ENCODE data around the gene CAPZB.

CAPZB gene

DNA sequence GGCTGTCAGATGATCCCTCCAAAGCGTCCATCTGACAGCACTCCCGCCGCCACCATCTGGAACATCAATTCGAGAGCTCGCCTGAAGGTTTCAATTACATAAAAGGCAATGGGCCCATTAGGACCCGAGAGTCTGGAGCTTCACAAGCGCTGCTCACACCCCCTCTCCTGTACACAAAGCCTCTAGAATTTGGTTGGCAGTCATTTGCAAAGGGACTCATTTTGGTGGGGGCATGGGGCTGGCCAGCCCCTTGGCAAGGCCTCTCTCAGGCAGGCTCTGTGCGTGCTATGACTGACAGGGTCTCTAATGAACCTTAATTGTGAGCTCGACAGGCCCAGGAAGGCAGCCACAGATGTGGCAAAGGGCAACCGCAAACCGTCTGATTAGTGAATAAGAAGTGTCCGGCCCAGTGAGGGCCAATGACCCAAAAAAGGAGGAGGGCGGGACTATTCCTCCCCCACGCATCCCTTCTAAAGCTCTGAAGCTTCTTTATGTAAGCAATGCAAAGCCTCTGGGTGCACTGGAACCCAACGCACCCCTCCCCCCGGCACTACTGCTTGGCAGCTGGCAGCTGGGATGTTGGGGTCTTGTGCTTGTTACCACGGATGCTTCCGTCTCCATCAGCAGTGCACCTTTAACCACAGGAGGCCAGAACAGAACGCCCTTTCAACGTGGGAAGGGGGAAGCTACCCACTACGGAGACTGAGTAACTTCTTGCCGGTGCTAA is 79.4 kb downstream of the CAPZB start:
- peak; percentile 82 for DNase-seq (ENCODE audit: low spot score)

GRCh38 chr1:19405195-19405760 is 80.1 kb downstream of the CAPZB start:
- no peak for DNase-seq (ENCODE audit: low spot score)

- DNase-seq (ENCODE audit: low spot score) = no peak
These were observed 80.6 kb downstream of the CAPZB start for GRCh38 chr1:19404748-19405147.

DNA sequence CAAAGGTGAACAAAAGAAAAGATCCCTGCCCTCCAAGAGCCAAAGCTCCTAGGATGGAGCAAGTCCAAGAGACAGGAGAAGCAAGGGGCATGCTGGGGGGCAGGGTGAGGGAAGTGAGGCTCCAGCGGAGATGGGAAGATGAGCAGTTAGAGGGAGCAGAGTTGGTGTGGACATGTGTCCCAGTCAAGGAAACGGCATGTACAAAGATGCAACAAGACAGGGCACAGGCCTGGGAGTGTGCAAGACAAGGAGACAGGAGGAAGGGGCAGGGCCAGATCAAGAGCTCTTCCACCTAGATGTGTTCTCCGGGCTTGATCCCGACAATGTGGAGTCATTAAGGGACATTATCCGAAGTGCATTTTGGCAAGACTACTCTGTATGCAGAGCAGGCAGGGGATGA is 82.1 kb downstream of the CAPZB start:
- DNase-seq (ENCODE audit: low spot score) = no peak

DNA sequence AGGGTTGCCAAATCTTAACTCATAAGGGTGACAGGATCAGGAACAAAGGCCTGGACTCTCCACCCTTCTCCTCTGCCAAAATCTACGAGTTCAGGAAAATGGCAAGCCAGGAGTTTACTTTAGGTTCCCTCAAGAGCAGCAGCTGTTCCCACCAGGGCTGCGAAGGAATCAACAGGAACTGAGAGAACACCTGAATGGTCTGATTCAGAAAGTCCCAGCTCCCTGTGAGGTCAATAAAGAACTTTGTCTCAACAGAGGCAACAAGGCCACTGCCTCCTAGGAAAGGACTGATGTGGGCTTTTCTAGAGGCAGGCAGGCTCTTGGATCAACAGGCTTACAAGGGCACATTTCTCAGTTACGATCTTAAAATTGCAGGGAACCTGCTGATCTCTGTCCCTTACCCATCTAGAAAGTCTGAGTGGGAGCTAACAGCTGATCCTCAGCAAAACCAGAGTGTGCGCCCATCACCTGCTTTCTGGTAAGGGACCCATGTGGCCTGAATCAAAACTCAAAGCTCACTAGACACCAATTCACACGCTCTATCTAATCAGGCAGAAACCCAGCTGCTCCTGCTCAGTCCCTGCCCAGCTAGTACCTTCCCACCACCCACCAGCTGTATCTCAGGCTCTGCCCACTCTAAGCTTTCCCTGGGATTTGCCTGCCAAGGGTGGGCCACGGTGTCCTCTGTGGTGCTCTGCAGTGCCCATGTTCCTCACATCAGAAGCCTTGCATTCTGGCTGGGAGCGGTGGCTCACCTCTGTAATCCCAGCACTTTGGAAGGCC is 83.1 kb downstream of the CAPZB start:
- DNase-seq (ENCODE audit: low spot score) = no peak

GRCh38 chr1:19401535-19401889 is 83.8 kb downstream of the CAPZB start:
- no peak for DNase-seq (ENCODE audit: low spot score)

DNA sequence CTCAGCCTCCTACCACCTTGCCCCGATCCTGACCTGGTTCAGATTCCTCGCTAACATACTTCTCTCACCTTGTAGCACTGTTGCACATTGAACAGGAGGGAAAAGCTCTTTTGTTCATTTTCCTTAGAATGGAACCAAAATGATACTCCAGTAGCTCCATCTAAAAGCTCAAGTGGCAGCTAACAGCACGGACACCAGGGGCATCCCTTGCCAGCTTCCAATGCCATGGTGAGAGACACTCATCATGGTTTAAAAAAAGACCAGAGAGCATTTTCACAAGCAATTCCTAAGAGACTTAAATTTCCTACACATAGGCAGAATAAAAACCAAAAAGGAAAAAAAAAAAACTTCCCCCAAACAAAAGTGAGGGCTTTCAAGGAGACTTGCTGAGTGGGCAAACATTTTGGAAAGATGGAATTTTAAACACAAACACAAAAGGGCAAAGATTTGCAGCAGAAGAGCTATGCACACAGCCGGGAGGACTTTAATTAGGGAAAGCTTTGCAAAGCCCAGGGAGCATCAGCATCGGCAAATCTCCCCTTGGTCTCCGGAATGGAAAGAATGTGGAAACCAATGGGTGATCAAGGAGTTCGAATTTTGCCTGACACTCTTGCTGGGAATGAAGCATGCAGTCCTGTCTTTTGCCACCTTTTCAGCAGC is 84.3 kb downstream of the CAPZB start:
- DNase-seq (ENCODE audit: low spot score) = no peak

DNA sequence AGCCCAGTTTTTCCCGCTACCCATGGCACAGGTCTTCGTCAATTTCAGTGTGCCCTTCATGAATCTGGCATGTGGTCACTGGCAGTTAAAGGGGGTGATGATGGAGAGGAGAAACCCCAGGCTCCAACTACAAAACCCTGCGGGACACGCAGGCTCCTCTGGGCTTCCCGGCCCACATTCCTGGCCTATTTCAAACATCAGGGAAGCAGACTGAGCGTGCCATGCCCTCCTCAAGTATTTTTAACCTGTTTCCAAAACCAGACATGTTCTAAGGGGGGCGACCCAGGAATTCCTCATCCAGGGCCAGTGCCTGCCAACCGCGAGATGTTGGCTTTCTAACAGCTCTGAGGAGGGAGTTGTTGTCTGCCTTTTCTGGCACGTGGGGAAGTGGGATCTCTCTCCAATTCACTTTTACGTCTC is 85.1 kb downstream of the CAPZB start:
- no peak for DNase-seq (ENCODE audit: low spot score)

- no peak for DNase-seq (ENCODE audit: low spot score)
These were observed 87.0 kb downstream of the CAPZB start for GRCh38 chr1:19398309-19398760.

DNA sequence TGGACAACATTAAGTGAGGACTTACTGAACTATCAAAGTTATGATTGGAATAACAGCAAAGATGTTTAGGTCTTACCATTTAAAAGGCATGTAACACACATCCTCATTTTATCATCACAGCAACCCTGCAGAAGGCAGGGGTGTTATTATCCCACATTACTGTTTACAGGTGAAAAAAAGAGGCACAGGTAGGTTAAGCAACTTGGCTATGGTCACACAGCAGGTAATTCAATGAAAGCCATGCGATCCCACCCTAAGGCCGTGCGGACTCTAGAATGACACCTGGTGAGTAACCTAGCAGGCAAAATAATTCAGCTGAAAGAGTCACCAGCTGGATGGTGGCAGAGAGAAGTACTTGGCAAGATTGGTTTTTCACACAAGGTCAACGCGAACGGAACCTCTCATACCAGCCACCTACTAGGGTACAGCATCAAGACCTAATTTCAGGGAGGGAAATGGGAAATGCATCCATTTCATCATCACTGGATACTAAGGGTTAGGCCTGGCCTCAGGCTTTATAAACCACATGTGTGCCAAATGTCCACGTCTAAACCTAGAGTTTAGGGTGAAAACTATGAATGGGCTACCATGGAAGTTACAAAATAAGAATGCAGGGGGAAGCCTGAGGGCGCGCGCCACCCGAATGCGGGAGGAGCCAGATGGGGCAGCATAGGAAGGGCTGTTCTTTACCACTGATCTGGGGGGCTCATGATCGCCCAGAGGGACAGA is 88.0 kb downstream of the CAPZB start:
- no peak for DNase-seq (ENCODE audit: low spot score)

DNA sequence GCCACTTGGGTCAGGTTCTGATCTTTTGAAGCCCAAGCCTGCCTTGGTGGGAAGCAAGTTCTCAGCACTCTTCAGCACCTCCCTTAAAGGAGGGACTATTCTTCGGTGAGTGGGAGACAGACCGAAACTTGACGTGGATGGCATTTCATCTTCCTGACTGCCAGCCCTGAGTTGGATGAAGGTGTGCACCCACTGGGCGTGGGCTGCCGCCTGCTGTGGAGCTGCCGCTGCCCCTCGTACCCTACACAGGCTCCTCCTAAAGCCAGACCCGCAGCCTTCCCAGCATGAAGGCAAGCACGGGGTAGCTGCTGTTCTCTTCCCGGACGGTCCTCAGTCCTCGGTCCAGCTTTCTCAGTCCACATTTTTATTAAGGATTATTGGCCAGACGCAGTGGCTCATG is 89.1 kb downstream of the CAPZB start:
- DNase-seq (ENCODE audit: low spot score) = no peak

GRCh38 chr1:19395678-19396192 is 89.6 kb downstream of the CAPZB start:
- no peak for DNase-seq (ENCODE audit: low spot score)

GRCh38 chr1:19393046-19393445 is 92.3 kb downstream of the CAPZB start:
- DNase-seq (ENCODE audit: low spot score) = no peak

- no peak for DNase-seq (ENCODE audit: low spot score)
These were observed 93.1 kb downstream of the CAPZB start for GRCh38 chr1:19392221-19392620.

- no peak for DNase-seq (ENCODE audit: low spot score)
These were observed 93.8 kb downstream of the CAPZB start for GRCh38 chr1:19391596-19391981.

DNA sequence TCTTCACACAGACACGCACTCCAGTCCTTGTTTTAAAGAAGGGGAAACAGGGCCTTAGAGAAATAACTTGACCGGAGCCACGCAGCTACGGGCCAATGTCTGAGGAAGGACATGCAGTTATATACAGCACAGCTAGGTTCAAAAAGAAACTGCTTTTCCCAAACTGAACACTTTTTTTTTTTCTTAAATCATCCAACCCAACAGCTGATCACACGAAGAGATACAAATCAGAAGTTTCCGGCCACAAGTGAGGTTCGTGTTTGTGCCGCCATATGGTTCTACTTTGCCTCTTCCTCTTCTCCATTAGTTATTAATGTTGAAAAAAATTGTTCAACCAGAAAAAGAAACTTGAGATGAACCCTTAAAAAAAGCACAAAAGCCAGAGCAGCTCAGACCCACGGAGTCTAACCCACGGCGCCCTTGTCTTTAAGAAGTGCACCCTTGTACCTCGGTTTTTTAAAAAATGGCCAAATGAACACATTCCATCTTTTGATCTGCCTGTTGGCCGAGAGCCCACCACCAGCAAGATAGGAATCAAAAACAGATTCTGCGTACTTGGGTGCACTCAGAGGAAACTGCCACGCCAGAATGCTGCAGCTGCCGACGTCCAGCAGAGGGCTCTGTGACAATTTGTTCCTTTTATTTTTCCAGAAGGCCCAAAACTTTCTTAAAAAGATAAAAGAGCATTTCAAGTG is 94.3 kb downstream of the CAPZB start:
- DNase-seq (ENCODE audit: low spot score) = peak; percentile 80

- no peak for DNase-seq (ENCODE audit: low spot score)
These were observed 95.0 kb downstream of the CAPZB start for GRCh38 chr1:19390166-19390850.

DNA sequence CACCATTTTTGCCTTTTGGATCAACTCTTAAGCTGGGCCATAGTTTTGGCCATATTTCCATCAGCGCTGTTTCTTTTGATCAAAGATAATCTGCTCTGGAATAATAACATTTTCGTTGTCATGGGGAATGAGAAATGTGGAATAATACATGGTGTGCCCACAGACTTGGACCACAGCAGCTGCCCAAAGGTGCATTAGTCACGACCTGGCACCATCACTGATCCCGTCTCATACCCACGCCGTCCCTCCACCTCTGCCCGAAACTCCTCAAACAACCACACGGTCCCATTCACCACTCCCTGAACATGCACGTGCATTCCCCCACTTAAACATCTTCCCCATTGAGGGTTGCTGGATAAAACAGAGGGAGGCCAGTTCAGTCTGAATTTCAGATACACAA is 96.4 kb downstream of the CAPZB start:
- no peak for DNase-seq (ENCODE audit: low spot score)

- DNase-seq (ENCODE audit: low spot score) = no peak
These were observed 98.3 kb downstream of the CAPZB start for GRCh38 chr1:19387045-19387467.

DNA sequence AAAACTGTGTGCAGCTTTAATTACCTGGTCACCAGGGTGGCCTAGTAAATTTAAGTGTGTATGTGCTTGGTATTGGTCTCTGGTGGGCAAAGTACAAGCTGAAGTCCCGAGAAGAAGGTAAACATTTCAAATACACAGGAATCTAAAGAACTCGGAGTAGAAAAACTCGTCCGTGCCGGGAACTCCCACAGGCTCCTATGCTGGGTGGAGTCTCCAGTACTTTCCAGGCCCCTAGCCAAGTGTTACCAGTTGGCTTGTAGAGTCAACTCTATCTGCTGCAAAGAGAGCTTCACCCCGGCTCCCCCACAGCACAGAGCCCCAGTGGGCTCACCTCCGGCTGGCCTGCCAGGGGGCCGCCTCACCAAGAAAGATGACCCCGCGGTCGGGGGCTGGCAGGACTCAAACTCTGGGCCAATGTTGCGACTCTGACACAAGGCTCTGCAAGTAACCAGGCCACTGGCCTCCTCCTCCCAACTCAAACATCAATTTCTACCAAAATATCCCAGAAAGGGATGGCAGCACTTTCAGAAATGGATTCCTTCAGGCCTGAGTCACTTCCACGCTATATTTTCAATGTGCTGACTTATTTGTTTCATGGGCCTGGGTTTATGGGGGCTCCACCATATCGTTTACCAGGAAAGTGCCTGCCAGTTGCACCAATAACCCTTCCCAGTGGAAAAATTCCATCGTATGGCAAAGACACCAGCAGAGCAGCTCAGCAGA is 99.3 kb downstream of the CAPZB start:
- no peak for DNase-seq (ENCODE audit: low spot score)

Data from left forelimb (tissue), 1 donor.